ENCODE data around the gene DDX3X. TPM values are rescaled to one million over a fixed set of nuclear protein-coding genes. Genes with fewer than 3 reads are reported as not detected.
A peak's percentile ranks its signal among the peaks of the same experiment; 100 is the strongest.

Gene DDX3X
- total and polyA plus RNA-seq, 3 donors from 2014 or later = 121 to 157 (median 133) TPM

DNA sequence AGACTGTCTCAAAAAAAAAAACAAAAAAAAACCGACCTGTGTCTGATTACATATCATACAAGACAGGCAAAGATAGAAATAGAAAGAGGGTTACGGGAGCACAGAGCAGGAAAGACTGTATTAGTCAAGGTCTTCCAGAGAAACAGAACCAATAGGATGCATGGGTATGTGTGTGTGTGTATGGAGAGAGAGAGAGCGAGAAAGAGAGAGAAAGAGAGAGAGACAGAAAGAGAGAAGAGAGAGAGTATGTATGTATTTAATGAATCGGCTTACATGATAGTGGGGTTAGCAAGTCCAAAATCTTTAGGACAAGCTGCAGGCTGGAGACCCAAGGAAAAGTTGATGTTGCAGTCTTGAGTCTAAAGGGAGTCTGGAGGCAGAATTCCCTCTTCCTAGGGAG is 7.5 kb upstream of the DDX3X start:
- Histone ChIP-seq H3K4me3 (no peak overlapping the region), H3K4me1 (no peaks in the 10 kb centered on the region), H3K9me3 (no peaks in the 10 kb centered on the region), H3K36me3 (ENCODE audit: low read depth, missing control alignments) (no peaks in the 10 kb centered on the region), H3K27ac (no peak overlapping the region), H3K27me3 (no peaks in the 10 kb centered on the region)
- intact Hi-C loops (cut with DNase I; ENCODE audit: low total_unique reads) = no loop called here
- TF ChIP-seq, protein P1, sequence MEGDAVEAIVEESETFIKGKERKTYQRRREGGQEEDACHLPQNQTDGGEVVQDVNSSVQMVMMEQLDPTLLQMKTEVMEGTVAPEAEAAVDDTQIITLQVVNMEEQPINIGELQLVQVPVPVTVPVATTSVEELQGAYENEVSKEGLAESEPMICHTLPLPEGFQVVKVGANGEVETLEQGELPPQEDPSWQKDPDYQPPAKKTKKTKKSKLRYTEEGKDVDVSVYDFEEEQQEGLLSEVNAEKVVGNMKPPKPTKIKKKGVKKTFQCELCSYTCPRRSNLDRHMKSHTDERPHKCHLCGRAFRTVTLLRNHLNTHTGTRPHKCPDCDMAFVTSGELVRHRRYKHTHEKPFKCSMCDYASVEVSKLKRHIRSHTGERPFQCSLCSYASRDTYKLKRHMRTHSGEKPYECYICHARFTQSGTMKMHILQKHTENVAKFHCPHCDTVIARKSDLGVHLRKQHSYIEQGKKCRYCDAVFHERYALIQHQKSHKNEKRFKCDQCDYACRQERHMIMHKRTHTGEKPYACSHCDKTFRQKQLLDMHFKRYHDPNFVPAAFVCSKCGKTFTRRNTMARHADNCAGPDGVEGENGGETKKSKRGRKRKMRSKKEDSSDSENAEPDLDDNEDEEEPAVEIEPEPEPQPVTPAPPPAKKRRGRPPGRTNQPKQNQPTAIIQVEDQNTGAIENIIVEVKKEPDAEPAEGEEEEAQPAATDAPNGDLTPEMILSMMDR (IDR thresholded peaks at IDR 0.05) = no peak
- TF ChIP-seq POLR2A (IDR thresholded peaks at IDR 0.05) = no peak
- no peak for DNase-seq
- 85 to 94% methylated on average over 3 to 4 of the region's 4 CpGs for WGBS, 2 donors

DNA sequence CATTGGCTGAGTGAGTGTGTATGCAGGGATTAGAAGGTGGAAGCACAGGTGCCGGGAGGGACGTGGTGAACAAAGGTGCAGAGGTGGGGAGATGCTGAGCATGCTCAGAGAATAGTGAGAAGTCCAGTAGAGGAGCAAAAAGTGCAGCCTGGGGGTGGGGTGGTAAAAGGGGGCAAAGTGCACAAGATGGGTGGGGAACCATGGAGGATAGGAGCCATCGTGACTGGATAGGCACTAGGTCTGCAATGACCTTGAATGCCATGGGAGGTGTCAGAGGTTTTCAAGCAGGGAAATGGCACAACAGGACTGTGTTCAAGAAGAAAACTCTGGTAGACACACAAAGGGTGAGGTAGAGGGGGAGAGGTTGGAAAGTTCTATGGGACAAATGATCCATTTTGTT is 6.6 kb upstream of the DDX3X start:
- H3K4me1 ChIP-seq = no peaks in the 10 kb centered on the region
- H3K36me3 ChIP-seq (ENCODE audit: low read depth, missing control alignments) = no peaks in the 10 kb centered on the region
- intact Hi-C loops (cut with DNase I; ENCODE audit: low total_unique reads) = no loop called here
- WGBS, 2 donors = 86 to 90% methylated on average over 3 of the region's 3 CpGs
- no peak for DNase-seq
- no peaks in the 10 kb centered on the region for H3K9me3 ChIP-seq
- H3K4me3 ChIP-seq = no peak overlapping the region
- no peak for TF ChIP-seq POLR2A (IDR thresholded peaks at IDR 0.05)
- TF ChIP-seq, protein P1 (IDR thresholded peaks at IDR 0.05) = no peak
- H3K27me3 ChIP-seq = no peaks in the 10 kb centered on the region
- no peak overlapping the region for H3K27ac ChIP-seq

DNA sequence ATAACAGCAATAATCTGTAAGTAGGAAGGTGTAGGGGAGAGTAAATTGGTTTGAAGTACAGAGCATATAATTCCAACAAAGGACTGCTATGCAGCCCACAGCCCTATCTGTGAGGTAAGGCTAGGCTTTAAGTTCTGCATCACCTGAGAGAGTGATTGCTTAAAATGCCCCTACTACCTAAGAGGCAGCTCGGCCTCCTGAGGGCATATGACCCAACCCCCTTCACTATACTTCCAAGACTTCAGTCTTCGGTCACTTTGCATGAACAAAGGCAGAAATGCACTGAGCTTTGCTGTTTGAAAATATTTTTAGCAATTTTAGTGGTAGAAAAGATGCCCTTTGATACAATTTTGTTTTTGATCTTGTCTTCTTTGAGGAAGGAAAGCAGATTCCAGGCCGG is 4.9 kb upstream of the DDX3X start:
- TF ChIP-seq POLR2A (IDR thresholded peaks at IDR 0.05) = no peak
- TF ChIP-seq, protein P1 (IDR thresholded peaks at IDR 0.05) = no peak
- no peak overlapping the region for H3K27ac ChIP-seq
- H3K36me3 ChIP-seq (ENCODE audit: low read depth, missing control alignments) = no peaks in the 10 kb centered on the region
- no peaks in the 10 kb centered on the region for H3K4me1 ChIP-seq
- no peaks in the 10 kb centered on the region for H3K9me3 ChIP-seq
- DNase-seq = no peak
- intact Hi-C loops (cut with DNase I; ENCODE audit: low total_unique reads) = no loop called here
- WGBS, 2 donors = 70 to 80% methylated on average over 3 of the region's 3 CpGs
- H3K4me3 ChIP-seq = no peak overlapping the region
- no peaks in the 10 kb centered on the region for H3K27me3 ChIP-seq

DNA sequence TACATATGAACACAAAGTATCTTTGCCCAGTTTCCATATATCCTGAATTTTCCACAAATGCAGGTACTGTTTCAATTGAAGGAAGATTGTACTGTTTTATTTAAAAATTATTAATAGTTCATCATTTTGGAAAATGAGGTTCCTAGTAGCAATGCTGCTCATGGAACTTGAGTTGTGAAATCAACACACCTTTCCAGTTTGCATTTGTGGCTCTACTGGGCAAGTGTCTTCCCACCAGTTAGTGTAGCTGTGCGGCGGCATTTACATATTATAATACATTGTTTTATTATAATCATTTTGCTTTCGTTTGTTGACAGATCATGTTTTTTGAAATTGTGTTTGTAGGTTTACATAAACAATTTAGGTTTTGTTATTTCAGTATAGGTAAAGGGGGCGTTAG is 2.0 kb upstream of the DDX3X start:
- WGBS, 2 donors = 49 to 63% methylated on average over 4 of the region's 4 CpGs
- H3K4me1 ChIP-seq = no peaks in the 10 kb centered on the region
- intact Hi-C loops (cut with DNase I; ENCODE audit: low total_unique reads) = no loop called here
- H3K9me3 ChIP-seq = no peaks in the 10 kb centered on the region
- TF ChIP-seq POLR2A (IDR thresholded peaks at IDR 0.05) = no peak
- TF ChIP-seq, protein P1 (IDR thresholded peaks at IDR 0.05) = no peak
- peak overlapping the region in 1 of 2 donors; percentile 82 for H3K4me3 ChIP-seq
- H3K36me3 ChIP-seq (ENCODE audit: low read depth, missing control alignments) = no peaks in the 10 kb centered on the region
- peak overlapping the region; percentile 99 for H3K27ac ChIP-seq
- no peak for DNase-seq
- H3K27me3 ChIP-seq = no peaks in the 10 kb centered on the region

DNA sequence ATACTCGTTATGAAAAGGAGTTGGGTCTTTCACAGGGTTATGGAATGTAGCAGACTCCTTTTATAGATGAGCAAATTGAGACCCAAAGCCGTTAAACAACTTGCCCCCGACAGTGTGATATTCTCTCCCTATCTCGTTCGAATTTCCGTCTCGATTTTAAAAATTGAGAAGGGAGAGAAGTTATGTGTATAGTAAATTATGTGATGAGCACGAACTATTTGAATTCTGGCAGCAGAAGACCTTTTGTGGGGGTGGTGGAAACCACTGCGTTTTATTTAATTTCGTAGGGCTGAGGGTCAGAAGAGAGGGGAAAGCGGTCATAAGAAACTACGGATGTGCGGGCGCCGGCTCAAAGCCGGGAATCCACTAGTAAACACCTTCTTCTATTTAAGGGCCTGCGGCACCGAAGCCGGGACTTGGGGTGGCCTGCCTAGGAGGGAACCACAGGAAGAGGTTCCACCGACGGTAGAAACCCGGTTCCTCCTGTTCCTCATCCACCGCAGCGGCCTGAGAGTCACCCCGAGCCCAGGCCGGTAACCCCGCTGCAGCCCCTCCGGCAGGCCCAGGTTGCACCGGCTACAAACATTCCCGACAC is 1.5 kb upstream of the DDX3X start:
- WGBS, 2 donors = 5 to 8% methylated on average over 11 to 30 of the region's 30 CpGs
- no peaks in the 10 kb centered on the region for H3K9me3 ChIP-seq
- peak overlapping the region; percentile 82 to 91 for H3K4me3 ChIP-seq
- DNase-seq = peak; percentile 25
- intact Hi-C loops (cut with DNase I; ENCODE audit: low total_unique reads) = no loop called here
- H3K27me3 ChIP-seq = no peaks in the 10 kb centered on the region
- no peaks in the 10 kb centered on the region for H3K36me3 ChIP-seq (ENCODE audit: low read depth, missing control alignments)
- TF ChIP-seq, protein P1 (IDR thresholded peaks at IDR 0.05) = no peak
- no peak for TF ChIP-seq POLR2A (IDR thresholded peaks at IDR 0.05)
- peak overlapping the region; percentile 99 for H3K27ac ChIP-seq
- H3K4me1 ChIP-seq = no peaks in the 10 kb centered on the region

Data from testis (tissue), 3 donors.